ENCODE results near the gene MBOAT7. TPM values are rescaled to one million over a fixed set of nuclear protein-coding genes. Genes with fewer than 3 reads are reported as not detected.

Gene MBOAT7
- polyA plus RNA-seq, 2 of the 4 experiments (the other 2 are of a cell fraction): 42.1 to 142 TPM

DNA sequence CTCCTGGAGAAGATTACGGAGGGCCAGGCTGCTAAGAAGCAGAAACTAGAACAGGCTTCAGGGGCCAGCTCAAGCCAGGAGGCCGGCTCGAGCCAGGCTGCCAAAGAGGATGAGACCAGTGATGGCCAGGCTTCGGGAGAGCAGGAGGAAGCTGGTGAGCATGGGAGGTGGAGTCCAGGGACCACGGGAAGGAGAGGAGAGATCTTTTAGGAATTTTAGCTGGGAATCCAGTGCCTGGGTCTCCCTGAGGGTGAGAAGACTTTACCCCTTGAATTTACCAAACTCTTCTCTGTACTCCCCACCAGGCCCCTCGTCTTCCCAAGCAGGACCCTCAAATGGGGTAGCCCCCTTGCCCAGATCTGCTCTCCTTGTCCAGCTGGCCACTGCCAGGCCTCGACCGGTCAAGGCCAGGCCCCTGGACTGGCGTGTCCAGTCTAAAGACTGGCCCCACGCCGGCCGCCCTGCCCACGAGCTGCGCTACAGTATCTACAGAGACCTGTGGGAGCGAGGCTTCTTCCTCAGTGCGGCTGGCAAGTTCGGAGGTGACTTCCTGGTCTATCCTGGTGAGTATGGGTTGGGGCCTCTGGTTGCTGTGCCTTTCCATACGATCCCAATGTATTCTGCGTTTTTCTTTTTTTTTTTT, 2.6 kb upstream of the MBOAT7 start:
- peak overlapping the region; percentile 80 for H3K4me3 ChIP-seq
- DNase-seq (ENCODE audit: low read depth in 1 of 2, low spot score in 1 of 2): no peak
- ChIA-PET CTCF (interaction anchor here (1.2 to 17.2 kb wide), 6 partner anchors 8 to 74 kb away, joined by 3 to 295 read pairs (median 6); partner anchors contain the start of gene TMC4), POLR2A (interaction anchor here (3.3 to 5.0 kb wide), 3 partner anchors 9 to 18 kb away, joined by 33 to 132 read pairs (median 55); partner anchors contain the start of gene RPS9)
- TF ChIP-seq RFX5 (IDR thresholded peaks at IDR 0.05): no peak
- TF ChIP-seq POLR2A (IDR thresholded peaks at IDR 0.05; ENCODE audit: low read length): no peak
- TF ChIP-seq ESRRA (IDR thresholded peaks at IDR 0.05; ENCODE audit: borderline replicate concordance, low read length): no peak
- no peak for TF ChIP-seq CHD4 (IDR thresholded peaks at IDR 0.05; ENCODE audit: borderline replicate concordance)
- no peak for TF ChIP-seq CEBPB (IDR thresholded peaks at IDR 0.05)
- no peak for TF ChIP-seq KDM1A (IDR thresholded peaks at IDR 0.05; ENCODE audit: low read depth)
- no peak for TF ChIP-seq EP300 (IDR thresholded peaks at IDR 0.05)
- H3K27ac ChIP-seq: peak overlapping the region; percentile 91 to 94
- H3K9me3 ChIP-seq: no peaks in the 10 kb centered on the region
- no peak for ATAC-seq
- WGBS (ENCODE audit: missing lambda C conversion rate): 65% methylated on average over 19 of the region's 19 CpGs
- H3K4me1 ChIP-seq: peaks cover 20% of the 10 kb centered on the region
- peak overlapping the region; percentile 89 for H3K4me2 ChIP-seq
- FAIRE-seq: no peak

DNA sequence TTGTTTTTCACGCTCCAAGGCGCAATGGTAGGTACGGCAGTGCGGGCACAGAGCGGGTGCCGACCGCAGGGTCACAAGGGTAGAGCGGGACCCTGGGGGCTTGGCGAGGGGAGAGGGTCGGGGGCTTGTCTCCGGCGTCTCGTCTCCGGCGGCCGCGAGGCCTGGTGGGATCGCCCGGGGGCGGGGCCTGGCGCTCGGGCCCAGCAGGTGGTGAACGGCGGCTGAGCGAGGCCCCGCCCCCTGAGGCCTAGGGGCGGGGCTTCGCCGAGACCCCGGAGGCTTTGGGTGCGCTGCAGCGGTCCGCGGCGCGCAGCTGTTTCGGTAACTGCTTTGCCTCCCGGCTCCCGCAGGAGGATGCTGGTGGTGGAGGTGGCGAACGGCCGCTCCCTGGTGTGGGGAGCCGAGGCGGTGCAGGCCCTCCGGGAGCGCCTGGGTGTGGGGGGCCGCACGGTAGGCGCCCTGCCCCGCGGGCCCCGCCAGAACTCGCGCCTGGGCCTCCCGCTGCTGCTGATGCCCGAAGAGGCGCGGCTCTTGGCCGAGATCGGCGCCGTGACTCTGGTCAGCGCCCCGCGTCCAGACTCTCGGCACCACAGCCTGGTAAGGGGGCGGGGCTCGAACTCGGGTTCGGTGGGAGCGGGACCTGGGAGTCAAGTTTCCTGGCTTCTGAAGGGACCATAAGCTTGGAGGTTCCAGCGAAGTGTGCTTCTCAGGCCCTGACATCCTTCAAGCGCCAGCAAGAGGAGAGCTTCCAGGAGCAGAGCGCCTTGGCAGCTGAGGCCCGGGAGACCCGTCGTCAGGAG, 1.8 kb upstream of the MBOAT7 start, which contains the start of gene TSEN34:
TSS of gene TSEN34 (plus strand) at position 298 of the 800 bp plus-strand sequence. CDS start at position 355, 57 bp downstream.
- ChIA-PET CTCF (interaction anchor here (1.2 to 17.2 kb wide), 6 partner anchors 8 to 75 kb away, joined by 3 to 295 read pairs (median 6); partner anchors contain the start of gene TMC4), POLR2A (interaction anchor here (0.6 to 5.0 kb wide), 7 partner anchors 10 to 272 kb away, joined by 3 to 132 read pairs (median 19); partner anchors contain the start of genes LENG8, LENG9, PRPF31 and RPS9)
- 1% methylated on average over 26 of the region's 77 CpGs for WGBS (ENCODE audit: missing lambda C conversion rate)
- H3K9me3 ChIP-seq: no peaks in the 10 kb centered on the region
- FAIRE-seq (no peak), ATAC-seq (peak; percentile 35 to 54), DNase-seq (ENCODE audit: low read depth in 1 of 2, low spot score in 1 of 2) (peak in 1 of 2 experiments; percentile 52)
- H3K4me3 ChIP-seq: peak within 1 kb of the TSS; percentile 80
- H3K4me2 ChIP-seq: peak within 1 kb of the TSS; percentile 89
- H3K27ac ChIP-seq: peak within 1 kb of the TSS; percentile 91 to 94
- TF ChIP-seq CEBPB (IDR thresholded peaks at IDR 0.05) (no peak), ZFP36 (IDR thresholded peaks at IDR 0.05; ENCODE audit: borderline replicate concordance, partially characterized antibody) (no peak), RAD21 (conservative IDR thresholded peaks at IDR 0.05 in 1 of 2, IDR thresholded peaks at IDR 0.05 in 1 of 2) (no peak), JUNB (IDR thresholded peaks at IDR 0.05) (no peak), POLR2A (IDR thresholded peaks at IDR 0.05; ENCODE audit: low read length) (peak; percentile 81), RARB (CRISPR knock-in tag; IDR thresholded peaks at IDR 0.05) (no peak), FOSB (CRISPR knock-in tag; IDR thresholded peaks at IDR 0.05) (no peak), ZSCAN20 (CRISPR knock-in tag; IDR thresholded peaks at IDR 0.05) (no peak), FOSL2 (IDR thresholded peaks at IDR 0.05) (no peak), FOSL2 (CRISPR knock-in tag; IDR thresholded peaks at IDR 0.05) (0 out of 2 replicates have a peak, but pooled peaks have one; percentile 7), HOXB5 (CRISPR knock-in tag; IDR thresholded peaks at IDR 0.05) (no peak), HOXA7 (CRISPR knock-in tag; IDR thresholded peaks at IDR 0.05) (no peak), TP53 (CRISPR knock-in tag; IDR thresholded peaks at IDR 0.05) (0 out of 2 replicates have a peak, but pooled peaks have one; percentile 28), MAZ (IDR thresholded peaks at IDR 0.05; ENCODE audit: borderline replicate concordance, low read depth, low read length) (no peak), JUN (IDR thresholded peaks at IDR 0.05) (0 out of 5 replicates have a peak, but pooled peaks of 1 of the 2 experiments have one; percentile 52), KDM5A (IDR thresholded peaks at IDR 0.05) (no peak), RNF2 (IDR thresholded peaks at IDR 0.05; ENCODE audit: borderline replicate concordance, low read depth) (peak; percentile 71; the same call in 1 of the 2 replicates), PHF8 (IDR thresholded peaks at IDR 0.05; ENCODE audit: borderline replicate concordance, low read depth) (peak; percentile 71), BHLHE40 (IDR thresholded peaks at IDR 0.05; ENCODE audit: low read depth, low read length) (no peak)
- TF ChIP-seq, protein P1, sequence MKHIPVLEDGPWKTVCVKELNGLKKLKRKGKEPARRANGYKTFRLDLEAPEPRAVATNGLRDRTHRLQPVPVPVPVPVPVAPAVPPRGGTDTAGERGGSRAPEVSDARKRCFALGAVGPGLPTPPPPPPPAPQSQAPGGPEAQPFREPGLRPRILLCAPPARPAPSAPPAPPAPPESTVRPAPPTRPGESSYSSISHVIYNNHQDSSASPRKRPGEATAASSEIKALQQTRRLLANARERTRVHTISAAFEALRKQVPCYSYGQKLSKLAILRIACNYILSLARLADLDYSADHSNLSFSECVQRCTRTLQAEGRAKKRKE (CRISPR knock-in tag; IDR thresholded peaks at IDR 0.05; ENCODE audit: low read depth): no peak
- TF ChIP-seq, protein P2, sequence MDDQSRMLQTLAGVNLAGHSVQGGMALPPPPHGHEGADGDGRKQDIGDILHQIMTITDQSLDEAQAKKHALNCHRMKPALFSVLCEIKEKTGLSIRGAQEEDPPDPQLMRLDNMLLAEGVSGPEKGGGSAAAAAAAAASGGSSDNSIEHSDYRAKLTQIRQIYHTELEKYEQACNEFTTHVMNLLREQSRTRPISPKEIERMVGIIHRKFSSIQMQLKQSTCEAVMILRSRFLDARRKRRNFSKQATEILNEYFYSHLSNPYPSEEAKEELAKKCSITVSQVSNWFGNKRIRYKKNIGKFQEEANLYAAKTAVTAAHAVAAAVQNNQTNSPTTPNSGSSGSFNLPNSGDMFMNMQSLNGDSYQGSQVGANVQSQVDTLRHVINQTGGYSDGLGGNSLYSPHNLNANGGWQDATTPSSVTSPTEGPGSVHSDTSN (IDR thresholded peaks at IDR 0.05): 0 out of 2 replicates have a peak, but pooled peaks have one; percentile 5
- TF ChIP-seq, protein P3, sequence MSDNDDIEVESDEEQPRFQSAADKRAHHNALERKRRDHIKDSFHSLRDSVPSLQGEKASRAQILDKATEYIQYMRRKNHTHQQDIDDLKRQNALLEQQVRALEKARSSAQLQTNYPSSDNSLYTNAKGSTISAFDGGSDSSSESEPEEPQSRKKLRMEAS (IDR thresholded peaks at IDR 0.05): peak; percentile 31
- H3K4me1 ChIP-seq: peaks cover 23% of the 10 kb centered on the region

All from A549 (cell line).